B cell (primary cell): ENCODE data around the gene EEF1AKMT3.
"Not testable (repeated sequence)": the region's sequence is repeated elsewhere in the genome, so short reads cannot be mapped to it uniquely, and the experiment has no call there.

Experiments used
- EZH2 ChIP-seq: IDR thresholded peaks from 2 replicates; pipeline ENCODE4 v1.6.1; 2012; ENCODE audit warnings: borderline replicate concordance, low read depth, mild to moderate bottlenecking, moderate library complexity, low read length; ENCODE audit not compliant: insufficient read depth, poor library complexity, severe bottlenecking
- TF ChIP-seq, protein P1 (sequence below): fragments of 200-600 bp; IDR thresholded peaks from one replicate; pipeline ENCODE4 v1.8.0; 2022; ENCODE audit warnings: antibody characterized with exemption, mild to moderate bottlenecking

GRCh38 chr12:57820119-57820518, 47.7 kb downstream of the EEF1AKMT3 start:
- TF ChIP-seq, protein P1, sequence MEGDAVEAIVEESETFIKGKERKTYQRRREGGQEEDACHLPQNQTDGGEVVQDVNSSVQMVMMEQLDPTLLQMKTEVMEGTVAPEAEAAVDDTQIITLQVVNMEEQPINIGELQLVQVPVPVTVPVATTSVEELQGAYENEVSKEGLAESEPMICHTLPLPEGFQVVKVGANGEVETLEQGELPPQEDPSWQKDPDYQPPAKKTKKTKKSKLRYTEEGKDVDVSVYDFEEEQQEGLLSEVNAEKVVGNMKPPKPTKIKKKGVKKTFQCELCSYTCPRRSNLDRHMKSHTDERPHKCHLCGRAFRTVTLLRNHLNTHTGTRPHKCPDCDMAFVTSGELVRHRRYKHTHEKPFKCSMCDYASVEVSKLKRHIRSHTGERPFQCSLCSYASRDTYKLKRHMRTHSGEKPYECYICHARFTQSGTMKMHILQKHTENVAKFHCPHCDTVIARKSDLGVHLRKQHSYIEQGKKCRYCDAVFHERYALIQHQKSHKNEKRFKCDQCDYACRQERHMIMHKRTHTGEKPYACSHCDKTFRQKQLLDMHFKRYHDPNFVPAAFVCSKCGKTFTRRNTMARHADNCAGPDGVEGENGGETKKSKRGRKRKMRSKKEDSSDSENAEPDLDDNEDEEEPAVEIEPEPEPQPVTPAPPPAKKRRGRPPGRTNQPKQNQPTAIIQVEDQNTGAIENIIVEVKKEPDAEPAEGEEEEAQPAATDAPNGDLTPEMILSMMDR: not testable (repeated sequence)
- TF ChIP-seq EZH2: not testable (repeated sequence)
